Renal pelvis (tissue), 4 donors: ENCODE measurements around the gene CXCR4. TPM values are rescaled to one million over a fixed set of nuclear protein-coding genes. Genes with fewer than 3 reads are reported as not detected.
A peak's percentile ranks its signal among the peaks of the same experiment; 100 is the strongest.
"Not testable (repeated sequence)": the region's sequence is repeated elsewhere in the genome, so short reads cannot be mapped to it uniquely, and the experiment has no call there.

Source experiments
- DNase-seq: peaks from one replicate; pipeline ENCODE4 v3.0.0-alpha.2; 2013
- polyA plus RNA-seq, 3 donors: library from polyadenylated mRNA; unstranded; fragments of 120-200 nt; gene quantifications; one replicate each; pipeline ENCODE4 v1.2.1, GENCODE V29; 2013; ENCODE audit not compliant: insufficient read length in 3 of 3

CXCR4 gene
- polyA plus RNA-seq, 3 donors: 47.6 to 49.5 (median 48.1) TPM

- DNase-seq: peak; percentile 24
These were observed 1.1 kb upstream of the CXCR4 start for GRCh38 chr2:136118819-136119716.

GRCh38 chr2:136117391-136117841, 533 bp downstream of the CXCR4 start:
- DNase-seq: peak; percentile 39

- no peak for DNase-seq
These were observed 1.0 kb downstream of the CXCR4 start for GRCh38 chr2:136116813-136117390.

- DNase-seq: peak; percentile 34
These were observed 1.7 kb downstream of the CXCR4 start for GRCh38 chr2:136116151-136116812.

GRCh38 chr2:136115183-136115761, 2.7 kb downstream of the CXCR4 start:
- no peak for DNase-seq

GRCh38 chr2:136114382-136114781, 3.6 kb downstream of the CXCR4 start:
- no peak for DNase-seq

GRCh38 chr2:136113209-136113971, 4.6 kb downstream of the CXCR4 start:
- DNase-seq: no peak

GRCh38 chr2:136112317-136113208, 5.4 kb downstream of the CXCR4 start:
- no peak for DNase-seq

- no peak for DNase-seq
These were observed 6.2 kb downstream of the CXCR4 start for GRCh38 chr2:136111711-136112110.

GRCh38 chr2:136110526-136110925, 7.4 kb downstream of the CXCR4 start:
- DNase-seq: no peak

GRCh38 chr2:136108463-136108862, 9.5 kb downstream of the CXCR4 start:
- no peak for DNase-seq

- no peak for DNase-seq
These were observed 10.6 kb downstream of the CXCR4 start for GRCh38 chr2:136107051-136108033.

- DNase-seq: no peak
These were observed 11.4 kb downstream of the CXCR4 start for GRCh38 chr2:136106505-136106904.

GRCh38 chr2:136104977-136105376, 13.0 kb downstream of the CXCR4 start:
- DNase-seq: no peak

GRCh38 chr2:136101042-136101441, 16.9 kb downstream of the CXCR4 start:
- DNase-seq: no peak

GRCh38 chr2:136098441-136098840, 19.5 kb downstream of the CXCR4 start:
- DNase-seq: no peak

- DNase-seq: no peak
These were observed 24.4 kb downstream of the CXCR4 start for GRCh38 chr2:136093583-136093982.

GRCh38 chr2:136091899-136092298, 26.1 kb downstream of the CXCR4 start:
- no peak for DNase-seq

- not testable (repeated sequence) for DNase-seq
These were observed 30.0 kb downstream of the CXCR4 start for GRCh38 chr2:136087901-136088460.
